Keratinocyte (primary cell): ENCODE measurements around the gene GNG2. TPM values are rescaled to one million over a fixed set of nuclear protein-coding genes. Genes with fewer than 3 reads are reported as not detected.

Experiments
- DNase-seq: peaks from one replicate; pipeline ENCODE4 v3.0.0-alpha.2; 2011; ENCODE audit warnings: low read depth, missing footprints, low spot score
- FAIRE-seq: peaks from 2 replicates; lab custom pipeline; 2011; peaks lifted over from hg19 to GRCh38; lab: Jason Lieb, UNC
- H2AFZ ChIP-seq: 2 replicates; pipeline ENCODE4 v1.6.0; 2012; ENCODE audit warnings: low read length, control low read depth, inconsistent platforms; ENCODE audit not compliant: control insufficient read depth
- H3K27ac ChIP-seq: 2 replicates; pipeline ENCODE4 v1.5.1; 2011; ENCODE audit warnings: low read length; ENCODE audit not compliant: control insufficient read depth, insufficient read depth
- H3K27me3 ChIP-seq: 3 replicates; pipeline ENCODE4 v1.6.0; 2011; ENCODE audit warnings: low read length; ENCODE audit not compliant: control insufficient read depth, insufficient read depth; ENCODE audit errors: extremely low read depth
- H3K36me3 ChIP-seq, 2 experiments: 2 replicates in 1 of 2; 3 replicates in 1 of 2; pipeline ENCODE4 v1.5.1; 2011; ENCODE audit warnings: low read length in 2 of 2, mild to moderate bottlenecking in 1 of 2; ENCODE audit not compliant: control insufficient read depth in 2 of 2, insufficient read depth in 2 of 2; ENCODE audit errors: extremely low read depth in 1 of 2
- H3K4me1 ChIP-seq: 3 replicates; pipeline ENCODE4 v1.5.1; 2011; ENCODE audit warnings: low read length; ENCODE audit not compliant: control insufficient read depth, insufficient read depth; ENCODE audit errors: extremely low read depth
- H3K4me2 ChIP-seq: 3 replicates; pipeline ENCODE4 v1.6.0; 2011; ENCODE audit warnings: low read depth, low read length; ENCODE audit not compliant: control insufficient read depth, insufficient read depth; ENCODE audit errors: extremely low read depth
- H3K4me3 ChIP-seq, 3 experiments: fragments of 200-600 bp in 1 of 3; sonication (generic) in 1 of 3; 2 replicates in 2 of 3; 3 replicates in 1 of 3; pipeline ENCODE4 v1.5.1; 2011 to 2016; ENCODE audit warnings: low read length in 3 of 3, mild to moderate bottlenecking in 3 of 3, control low read depth in 2 of 3, inconsistent platforms in 1 of 3, low read depth in 1 of 3, mixed read lengths in 1 of 3, mixed run types in 1 of 3, moderate library complexity in 1 of 3; ENCODE audit not compliant: control insufficient read depth in 2 of 3, insufficient read depth in 2 of 3; ENCODE audit errors: extremely low read depth in 1 of 3
- H3K79me2 ChIP-seq: 2 replicates; pipeline ENCODE4 v1.6.0; 2012; ENCODE audit warnings: low read length; ENCODE audit not compliant: control insufficient read depth, insufficient read depth
- H3K9ac ChIP-seq: 3 replicates; pipeline ENCODE4 v1.6.0; 2011; ENCODE audit warnings: low read length; ENCODE audit not compliant: control insufficient read depth, insufficient read depth; ENCODE audit errors: extremely low read depth
- H3K9me1 ChIP-seq: 3 replicates; pipeline ENCODE4 v1.6.0; 2011; ENCODE audit warnings: low read length; ENCODE audit not compliant: control insufficient read depth, insufficient read depth; ENCODE audit errors: extremely low read depth
- H3K9me3 ChIP-seq: 2 replicates; pipeline ENCODE4 v1.5.1; 2012; ENCODE audit warnings: low read depth, low read length; ENCODE audit not compliant: control insufficient read depth
- H4K20me1 ChIP-seq: 3 replicates; pipeline ENCODE4 v1.6.0; 2011; ENCODE audit warnings: low read length; ENCODE audit not compliant: control insufficient read depth, insufficient read depth; ENCODE audit errors: extremely low read depth
- CTCF ChIP-seq, 3 experiments: IDR thresholded peaks in 1 of 3; conservative IDR thresholded peaks in 1 of 3; optimal IDR thresholded peaks in 1 of 3; 2 replicates in 2 of 3; 3 replicates in 1 of 3; pipeline versions ENCODE3 to v1.5.1; 2011; ENCODE audit warnings: low read length in 3 of 3, mild to moderate bottlenecking in 3 of 3, moderate library complexity in 2 of 3, control low read depth in 1 of 3, inconsistent platforms in 1 of 3; ENCODE audit not compliant: insufficient read depth in 2 of 3; ENCODE audit errors: extremely low read depth in 1 of 3
- EZH2 ChIP-seq: IDR thresholded peaks from one replicate; pipeline ENCODE4 v1.6.1; 2012; ENCODE audit warnings: inconsistent platforms, mild to moderate bottlenecking, low read length, moderate library complexity
- dilution Hi-C: fragments of 300-500 bp; cut with MboI; formaldehyde crosslinking; loops from one replicate; pipeline ENCODE4 v1.7.0; 2020; ENCODE audit warnings: low sequenced_read_pairs; ENCODE audit not compliant: extremely low pct_ligation_motif_present
- polyA plus RNA-seq, 5 experiments: library from polyadenylated mRNA; depleted of rRNA in 3 of 5; stranded (reverse) in 3 of 5; stranded (forward) in 1 of 5; unstranded in 1 of 5; fragments of >200 nt; gene quantifications; 1 replicate in 1 of 5; 2 replicates in 3 of 5; 3 replicates in 1 of 5; pipeline versions ENCODE4 v1.2.1 to v1.2.3, GENCODE V29; 2011 to 2012; ENCODE audit warnings: missing spikeins in 2 of 5, low read depth in 1 of 5, low replicate concordance in 1 of 5

Gene GNG2
- polyA plus RNA-seq, 1 donor (not counting 4 experiments of a cell fraction or from before 2014, with no cell fraction given) = 0.28 TPM

GRCh38 chr14:51856792-51857296 lies 3.6 kb upstream of the GNG2 start:
- Histone ChIP-seq H4K20me1 (no peaks in the 10 kb centered on the region), H3K79me2 (no peaks in the 10 kb centered on the region), H3K4me1 (peaks cover 9% of the 10 kb centered on the region), H3K36me3 (no peaks in the 10 kb centered on the region), H3K4me3 (no peak overlapping the region), H3K9me1 (no peaks in the 10 kb centered on the region), H3K9me3 (no peaks in the 10 kb centered on the region), H3K27me3 (peaks cover 16% of the 10 kb centered on the region), H2AFZ (no peak overlapping the region), H3K4me2 (no peak overlapping the region), H3K27ac (no peak overlapping the region), H3K9ac (no peak overlapping the region)
- DNase-seq (no peak), FAIRE-seq (no peak)
- TF ChIP-seq CTCF (optimal IDR thresholded peaks at IDR 0.05 in 1 of 3, IDR thresholded peaks at IDR 0.05 in 1 of 3, conservative IDR thresholded peaks at IDR 0.05 in 1 of 3; ENCODE audit: extremely low read depth in 1 of 3, insufficient read depth in 2 of 3, low read length in 3 of 3) = no peak
- TF ChIP-seq EZH2 = no peak
- dilution Hi-C loops = no loop called here

- no peak overlapping the region for H2AFZ ChIP-seq
- H3K36me3 ChIP-seq = no peaks in the 10 kb centered on the region
- DNase-seq = no peak
- peaks cover 9% of the 10 kb centered on the region for H3K4me1 ChIP-seq
- H3K4me2 ChIP-seq = no peak overlapping the region
- H4K20me1 ChIP-seq = no peaks in the 10 kb centered on the region
- dilution Hi-C loops = no loop called here
- FAIRE-seq = no peak
- H3K9ac ChIP-seq = no peak overlapping the region
- H3K27ac ChIP-seq = no peak overlapping the region
- no peaks in the 10 kb centered on the region for H3K9me1 ChIP-seq
- TF ChIP-seq CTCF (optimal IDR thresholded peaks at IDR 0.05 in 1 of 3, IDR thresholded peaks at IDR 0.05 in 1 of 3, conservative IDR thresholded peaks at IDR 0.05 in 1 of 3; ENCODE audit: extremely low read depth in 1 of 3, insufficient read depth in 2 of 3, low read length in 3 of 3) (no peak), EZH2 (no peak)
- H3K27me3 ChIP-seq = peaks cover 12% of the 10 kb centered on the region
- no peaks in the 10 kb centered on the region for H3K79me2 ChIP-seq
- H3K9me3 ChIP-seq = no peaks in the 10 kb centered on the region
- no peak overlapping the region for H3K4me3 ChIP-seq
These were observed 1.3 kb upstream of the GNG2 start for GRCh38 chr14:51859131-51859530.
